Body of pancreas (tissue), 4 donors: ENCODE results near the gene ACOT7. TPM values are rescaled to one million over a fixed set of nuclear protein-coding genes. Genes with fewer than 3 reads are reported as not detected.

Experiments used
- ATAC-seq: fragments of 150-250 bp; one replicate; pipeline ENCODE4 v1.9.1; 2016
- DNase-seq, 4 donors: peaks; one replicate each; pipeline ENCODE4 v3.0.0-alpha.2; 2019
- H3K27ac ChIP-seq, 4 donors: fragments of 200-600 bp; sonication (generic); 1 replicate in 3 of 4; 2 replicates in 1 of 4; pipeline versions ENCODE4 v1.5.1 to v1.6.1; 2016 to 2019; ENCODE audit warnings: mild to moderate bottlenecking in 1 of 4, mixed read lengths in 1 of 4, moderate library complexity in 1 of 4
- H3K27me3 ChIP-seq, 2 donors: fragments of 200-600 bp; sonication (generic); one replicate each; pipeline ENCODE4 v1.6.0; 2016; ENCODE audit warnings: mild to moderate bottlenecking in 1 of 2
- H3K36me3 ChIP-seq, 2 donors: fragments of 200-600 bp; sonication (generic); replicated peaks in 1 of 2; 2 replicates each; pipeline ENCODE4 v1.5.1; 2016; ENCODE audit warnings: low read depth in 2 of 2; ENCODE audit not compliant: insufficient read depth in 1 of 2
- H3K4me1 ChIP-seq: fragments of 200-600 bp; sonication (generic); one replicate; pipeline ENCODE4 v1.6.0; 2016
- H3K4me3 ChIP-seq, 2 donors: fragments of 200-600 bp; sonication (generic); 1 replicate in 1 of 2; 2 replicates in 1 of 2; pipeline ENCODE4 v1.5.1; 2016 to 2019
- H3K9me3 ChIP-seq, 3 donors: fragments of 200-600 bp; sonication (generic); 1 replicate in 2 of 3; 2 replicates in 1 of 3; pipeline ENCODE4 v1.5.1; 2016
- POLR2A ChIP-seq, 3 donors: fragments of 450-650 bp; IDR thresholded peaks; one replicate each; pipeline ENCODE4 v1.6.1; 2016; ENCODE audit warnings: antibody characterized with exemption in 3 of 3, mild to moderate bottlenecking in 2 of 3
- WGBS, 2 donors: methylation state at CpG; one replicate each; pipeline ENCODE4 v1.1.5; 2017; 5-methylcytosine and 5-hydroxymethylcytosine counted together
- intact Hi-C: fragments of 100-400 bp; cut with DNase I; formaldehyde crosslinking; loops from one replicate; pipeline ENCODE4 v1.15.1; 2023
- total RNA-seq, 2 donors: library from RNA; depleted of rRNA; stranded (reverse); fragments of >200 nt; gene quantifications; one replicate each; pipeline ENCODE4 v1.1.0, GENCODE V29; 2016
- TF ChIP-seq, protein P1 (sequence below), 7 experiments: fragments of 450-650 bp in 4 of 7; fragments of 200-600 bp in 3 of 7; sonication (generic) in 3 of 7; IDR thresholded peaks; one replicate each; pipeline ENCODE4 v1.5.1; 2016 to 2019; ENCODE audit warnings: antibody characterized with exemption in 7 of 7

ACOT7 gene
- total RNA-seq, 2 donors from 2014 or later, result 6.0 to 33.0 TPM

DNA sequence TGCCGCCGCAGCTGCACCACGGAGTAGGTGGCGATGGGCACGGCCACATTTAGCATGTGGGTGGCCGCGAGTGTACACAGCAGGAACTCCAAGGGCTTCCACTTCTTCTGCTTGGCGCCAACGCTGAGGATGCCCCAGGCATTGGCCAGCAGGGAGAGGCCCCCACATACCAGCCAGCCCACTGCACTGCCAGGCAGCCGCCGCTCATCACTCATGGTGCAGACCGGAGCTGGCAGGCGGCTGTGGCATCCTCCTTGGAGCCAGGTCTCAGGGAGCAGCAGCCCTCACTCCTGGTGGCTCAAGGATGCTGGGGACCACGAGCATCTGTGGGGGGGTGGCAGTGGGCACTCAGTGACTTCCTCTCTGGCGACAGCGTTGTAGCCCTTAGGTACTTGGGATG lies 138.9 kb downstream of the ACOT7 start:
- 68 to 84% methylated on average over 10 to 13 of the region's 16 CpGs for WGBS, 2 donors
- Histone ChIP-seq H3K36me3 (no peaks in the 10 kb centered on the region), H3K9me3 (no peaks in the 10 kb centered on the region), H3K27ac (no peak overlapping the region), H3K4me1 (peaks cover 3% of the 10 kb centered on the region), H3K4me3 (no peak overlapping the region), H3K27me3 (no peaks in the 10 kb centered on the region)
- intact Hi-C loops, result no loop called here
- TF ChIP-seq, protein P1, sequence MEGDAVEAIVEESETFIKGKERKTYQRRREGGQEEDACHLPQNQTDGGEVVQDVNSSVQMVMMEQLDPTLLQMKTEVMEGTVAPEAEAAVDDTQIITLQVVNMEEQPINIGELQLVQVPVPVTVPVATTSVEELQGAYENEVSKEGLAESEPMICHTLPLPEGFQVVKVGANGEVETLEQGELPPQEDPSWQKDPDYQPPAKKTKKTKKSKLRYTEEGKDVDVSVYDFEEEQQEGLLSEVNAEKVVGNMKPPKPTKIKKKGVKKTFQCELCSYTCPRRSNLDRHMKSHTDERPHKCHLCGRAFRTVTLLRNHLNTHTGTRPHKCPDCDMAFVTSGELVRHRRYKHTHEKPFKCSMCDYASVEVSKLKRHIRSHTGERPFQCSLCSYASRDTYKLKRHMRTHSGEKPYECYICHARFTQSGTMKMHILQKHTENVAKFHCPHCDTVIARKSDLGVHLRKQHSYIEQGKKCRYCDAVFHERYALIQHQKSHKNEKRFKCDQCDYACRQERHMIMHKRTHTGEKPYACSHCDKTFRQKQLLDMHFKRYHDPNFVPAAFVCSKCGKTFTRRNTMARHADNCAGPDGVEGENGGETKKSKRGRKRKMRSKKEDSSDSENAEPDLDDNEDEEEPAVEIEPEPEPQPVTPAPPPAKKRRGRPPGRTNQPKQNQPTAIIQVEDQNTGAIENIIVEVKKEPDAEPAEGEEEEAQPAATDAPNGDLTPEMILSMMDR (IDR thresholded peaks at IDR 0.05), result no peak
- TF ChIP-seq POLR2A (IDR thresholded peaks at IDR 0.05), result no peak
- no peak for DNase-seq
- ATAC-seq, result no peak

DNA sequence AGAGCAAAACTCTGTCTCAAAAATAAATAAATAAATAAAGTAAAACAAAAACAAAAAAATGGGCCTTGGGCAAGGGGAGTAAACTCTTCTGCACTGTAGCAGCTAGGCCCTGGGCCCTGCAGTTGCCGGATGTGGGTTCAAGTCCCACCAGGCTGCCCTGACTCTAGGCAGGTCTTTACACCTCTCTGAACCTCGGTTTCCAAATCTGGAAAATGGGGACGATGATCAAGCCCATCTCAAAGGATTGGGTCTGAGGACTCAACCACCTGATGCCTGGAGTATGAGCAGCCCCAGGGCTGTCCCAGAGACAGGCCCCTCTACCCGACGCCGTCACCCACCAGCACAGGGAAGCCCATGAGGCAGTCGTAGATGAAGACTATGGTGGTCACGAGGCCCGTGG lies 140.2 kb downstream of the ACOT7 start:
- 53 to 77% methylated on average over 2 to 9 of the region's 9 CpGs for WGBS, 2 donors
- intact Hi-C loops, result no loop called here
- H3K36me3 ChIP-seq, result no peaks in the 10 kb centered on the region
- H3K4me3 ChIP-seq, result no peak overlapping the region
- TF ChIP-seq, protein P1 (IDR thresholded peaks at IDR 0.05), result no peak
- no peak for TF ChIP-seq POLR2A (IDR thresholded peaks at IDR 0.05)
- H3K27me3 ChIP-seq, result no peaks in the 10 kb centered on the region
- DNase-seq (no peak), ATAC-seq (no peak)
- H3K27ac ChIP-seq, result no peak overlapping the region
- H3K4me1 ChIP-seq, result peaks cover 6% of the 10 kb centered on the region
- no peaks in the 10 kb centered on the region for H3K9me3 ChIP-seq

DNA sequence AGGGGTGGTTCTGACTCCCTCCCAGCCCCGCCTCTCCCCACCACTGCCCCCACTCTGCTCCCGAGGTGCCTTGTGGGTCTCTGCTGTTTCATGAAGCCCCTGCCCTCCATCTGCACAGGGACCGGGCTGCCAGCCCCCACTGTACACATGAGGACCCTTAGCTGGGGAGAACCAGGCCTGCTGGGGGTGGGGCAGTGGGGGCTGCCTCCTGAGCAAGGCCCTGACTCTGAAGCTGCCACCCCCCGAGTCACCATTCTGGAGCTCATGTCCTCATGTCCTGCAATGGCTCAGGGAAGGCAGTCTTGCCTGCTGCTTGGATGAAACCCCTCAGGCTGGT lies 141.2 kb downstream of the ACOT7 start:
- intact Hi-C loops, result no loop called here
- Histone ChIP-seq H3K27ac (no peak overlapping the region), H3K4me3 (no peak overlapping the region), H3K9me3 (no peaks in the 10 kb centered on the region), H3K4me1 (peaks cover 6% of the 10 kb centered on the region), H3K36me3 (no peaks in the 10 kb centered on the region), H3K27me3 (no peaks in the 10 kb centered on the region)
- no peak for TF ChIP-seq POLR2A (IDR thresholded peaks at IDR 0.05)
- TF ChIP-seq, protein P1 (IDR thresholded peaks at IDR 0.05), result no peak
- DNase-seq (no peak), ATAC-seq (no peak)
- WGBS, 2 donors, result 84% methylated on average over 4 of the region's 4 CpGs; no CpG with 5 or more reads in 1 of the 2 donors

DNA sequence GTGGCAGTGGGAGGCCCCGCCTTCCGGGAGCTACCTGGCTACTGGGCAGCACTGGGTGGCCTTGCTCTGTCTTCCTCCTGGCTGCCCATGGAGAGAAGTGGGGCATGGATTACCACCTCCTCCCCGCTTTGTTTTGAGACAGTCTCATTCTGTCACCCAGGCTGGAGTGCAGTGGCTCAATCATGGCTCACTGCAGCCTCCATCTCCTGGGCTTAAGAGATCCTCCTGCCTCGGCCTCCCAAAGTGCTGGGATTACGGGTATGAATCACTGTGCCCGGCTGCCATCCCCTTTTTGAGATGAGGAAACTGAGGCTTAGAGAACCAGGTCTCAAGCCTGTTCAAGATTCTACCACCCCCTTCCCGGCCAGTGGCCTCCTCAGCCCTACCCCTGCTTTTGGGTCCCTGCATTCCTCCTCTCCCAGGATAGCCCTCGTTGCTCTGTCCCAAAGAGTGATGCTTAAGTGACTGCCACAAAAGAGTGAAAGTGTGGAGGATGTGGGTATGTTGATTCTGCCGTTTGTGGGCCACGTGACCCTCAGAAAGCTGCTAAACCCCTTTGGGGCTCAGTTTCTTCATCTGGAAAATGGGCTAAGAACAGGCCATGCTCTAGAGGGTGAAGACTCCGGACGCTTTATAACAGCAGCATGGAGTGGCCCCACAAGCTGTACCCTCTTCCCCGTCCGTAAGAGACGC lies 141.7 kb downstream of the ACOT7 start:
- Histone ChIP-seq H3K4me1 (peaks cover 8% of the 10 kb centered on the region), H3K9me3 (no peaks in the 10 kb centered on the region), H3K36me3 (no peaks in the 10 kb centered on the region), H3K27ac (no peak overlapping the region), H3K4me3 (no peak overlapping the region), H3K27me3 (no peaks in the 10 kb centered on the region)
- 67 to 73% methylated on average over 3 to 15 of the region's 15 CpGs for WGBS, 2 donors
- DNase-seq (no peak), ATAC-seq (no peak)
- intact Hi-C loops, result no loop called here
- TF ChIP-seq, protein P1 (IDR thresholded peaks at IDR 0.05), result no peak
- no peak for TF ChIP-seq POLR2A (IDR thresholded peaks at IDR 0.05)

DNA sequence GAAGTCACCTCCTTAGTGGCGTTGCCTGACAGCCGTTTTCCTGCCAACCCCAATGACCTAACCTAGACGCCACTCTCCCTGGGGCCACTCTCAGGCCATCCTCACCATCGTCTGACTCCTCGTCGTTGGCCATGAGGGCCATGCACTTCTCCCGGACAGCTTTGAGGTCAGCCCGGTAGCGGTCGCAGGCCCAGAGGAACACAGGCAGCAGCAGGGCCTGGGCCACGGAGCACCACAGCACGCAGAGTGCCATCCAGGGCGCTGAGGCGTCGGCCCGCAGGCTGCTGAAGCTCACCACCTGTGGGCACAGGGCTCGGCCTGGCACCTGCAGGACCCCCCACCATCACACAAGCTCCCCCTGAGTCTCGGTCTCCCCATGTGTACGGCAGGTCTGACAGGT lies 142.3 kb downstream of the ACOT7 start:
- Histone ChIP-seq H3K36me3 (no peaks in the 10 kb centered on the region), H3K4me3 (no peak overlapping the region), H3K9me3 (no peaks in the 10 kb centered on the region), H3K4me1 (peaks cover 14% of the 10 kb centered on the region), H3K27ac (no peak overlapping the region), H3K27me3 (peaks cover 0 to 3% of the 10 kb centered on the region in 2 donors)
- DNase-seq (no peak), ATAC-seq (no peak)
- intact Hi-C loops, result no loop called here
- no peak for TF ChIP-seq POLR2A (IDR thresholded peaks at IDR 0.05)
- TF ChIP-seq, protein P1 (IDR thresholded peaks at IDR 0.05), result no peak
- WGBS, 2 donors, result 80% methylated on average over 2 to 16 of the region's 19 CpGs
